GM12865 (cell line): Measurements from ENCODE around the gene LCN12.

Experiments used
- DNase-seq: peaks from one replicate; pipeline ENCODE4 v3.0.0; 2010; ENCODE audit warnings: low read depth
- H3K4me3 ChIP-seq: 2 replicates; pipeline ENCODE4 v1.5.1; 2011; ENCODE audit warnings: mild to moderate bottlenecking, low read depth, low read length, control low read depth
- TF ChIP-seq, protein P1 (sequence below): IDR thresholded peaks from 2 replicates; pipeline ENCODE4 v1.5.1; 2011; ENCODE audit warnings: low read length, control low read depth, low read depth, inconsistent platforms; ENCODE audit not compliant: insufficient read depth; ENCODE audit errors: missing control alignments

Gene LCN12

DNA sequence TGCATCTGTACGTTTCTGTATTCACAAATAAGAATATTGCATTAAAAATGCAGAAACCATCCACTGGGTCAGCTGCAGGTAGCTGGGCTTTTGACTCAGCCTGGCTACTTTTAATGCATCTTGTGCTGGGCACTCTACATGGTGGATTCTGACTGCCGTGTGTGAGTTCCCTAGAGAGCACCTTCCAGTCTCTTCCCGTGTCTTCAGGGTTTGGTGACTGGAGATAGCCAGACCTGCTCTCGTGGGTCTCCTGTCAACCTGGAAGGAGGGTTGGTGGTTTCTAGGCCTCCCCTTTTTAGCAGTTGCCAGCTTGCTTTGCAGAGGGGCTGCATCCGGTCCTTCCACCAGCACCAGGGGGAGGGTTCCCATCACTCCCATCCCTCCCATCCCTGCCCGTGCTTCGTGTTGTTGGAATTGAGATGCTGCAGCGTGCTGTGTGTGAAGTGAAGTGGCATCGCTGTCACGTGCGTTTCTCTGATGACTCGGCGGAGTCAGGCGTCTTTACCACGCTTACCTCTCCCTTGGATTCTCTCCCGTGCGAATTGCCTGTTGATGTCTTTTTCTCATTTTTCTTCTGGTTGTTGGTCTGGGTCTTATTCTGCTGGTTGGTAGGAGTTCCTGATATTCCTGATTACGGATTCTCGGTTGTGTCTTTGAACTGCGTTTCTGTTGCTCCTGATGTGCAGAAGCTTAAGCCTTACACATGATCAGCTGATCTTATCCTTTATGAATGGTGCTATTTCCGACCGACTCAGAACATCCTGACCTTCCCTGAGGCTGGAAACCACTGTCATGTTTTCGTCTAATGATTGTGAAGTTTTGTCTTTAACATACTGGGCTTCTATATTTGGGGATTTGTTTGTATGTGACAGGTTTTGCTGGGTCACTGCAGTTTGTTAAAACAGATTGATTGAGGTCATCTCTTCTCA, 24.5 kb upstream of the LCN12 start:
- H3K4me3 ChIP-seq: no peak overlapping the region
- DNase-seq: no peak
- TF ChIP-seq, protein P1, sequence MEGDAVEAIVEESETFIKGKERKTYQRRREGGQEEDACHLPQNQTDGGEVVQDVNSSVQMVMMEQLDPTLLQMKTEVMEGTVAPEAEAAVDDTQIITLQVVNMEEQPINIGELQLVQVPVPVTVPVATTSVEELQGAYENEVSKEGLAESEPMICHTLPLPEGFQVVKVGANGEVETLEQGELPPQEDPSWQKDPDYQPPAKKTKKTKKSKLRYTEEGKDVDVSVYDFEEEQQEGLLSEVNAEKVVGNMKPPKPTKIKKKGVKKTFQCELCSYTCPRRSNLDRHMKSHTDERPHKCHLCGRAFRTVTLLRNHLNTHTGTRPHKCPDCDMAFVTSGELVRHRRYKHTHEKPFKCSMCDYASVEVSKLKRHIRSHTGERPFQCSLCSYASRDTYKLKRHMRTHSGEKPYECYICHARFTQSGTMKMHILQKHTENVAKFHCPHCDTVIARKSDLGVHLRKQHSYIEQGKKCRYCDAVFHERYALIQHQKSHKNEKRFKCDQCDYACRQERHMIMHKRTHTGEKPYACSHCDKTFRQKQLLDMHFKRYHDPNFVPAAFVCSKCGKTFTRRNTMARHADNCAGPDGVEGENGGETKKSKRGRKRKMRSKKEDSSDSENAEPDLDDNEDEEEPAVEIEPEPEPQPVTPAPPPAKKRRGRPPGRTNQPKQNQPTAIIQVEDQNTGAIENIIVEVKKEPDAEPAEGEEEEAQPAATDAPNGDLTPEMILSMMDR: no peak

DNA sequence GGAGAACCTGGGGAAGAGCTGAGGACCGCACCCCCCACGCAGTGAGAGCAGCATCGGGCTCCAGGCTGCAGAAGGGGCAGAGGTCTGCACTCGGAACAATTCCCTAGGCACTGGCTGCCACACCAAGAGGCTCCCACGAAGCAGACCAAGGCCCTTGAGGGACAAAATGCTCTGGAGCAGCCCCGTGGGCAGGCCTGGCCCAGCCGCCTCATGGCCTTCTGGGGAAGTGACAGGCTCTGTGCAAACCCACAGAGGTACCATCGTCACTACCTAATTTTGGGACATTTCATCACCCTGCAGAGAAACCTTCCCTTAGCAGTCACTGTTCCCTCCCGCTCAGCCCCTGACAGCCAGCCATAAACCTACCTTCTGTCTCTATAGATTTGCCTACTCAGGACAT, 23.5 kb upstream of the LCN12 start:
- TF ChIP-seq, protein P1: no peak
- DNase-seq: no peak
- H3K4me3 ChIP-seq: no peak overlapping the region

DNA sequence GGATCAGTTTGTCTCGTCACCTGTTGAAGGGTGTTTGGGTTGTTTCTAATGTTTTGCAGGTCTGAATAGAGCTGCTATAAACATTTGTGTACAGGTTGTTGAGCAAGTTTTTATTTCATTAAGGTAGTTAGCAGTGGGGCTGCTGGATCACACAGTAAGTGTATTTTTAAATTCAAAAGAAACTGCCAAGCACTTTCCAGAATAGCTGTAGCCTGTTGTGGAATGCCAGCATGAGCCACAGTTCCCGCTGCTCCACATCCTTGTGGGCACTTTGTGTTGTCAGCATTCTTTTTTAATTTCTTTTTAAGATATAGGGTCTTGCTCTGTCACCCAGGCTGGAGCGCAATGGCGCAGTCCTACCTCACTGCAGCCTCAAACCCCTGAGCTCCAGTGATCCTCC, 22.1 kb upstream of the LCN12 start:
- no peak overlapping the region for H3K4me3 ChIP-seq
- TF ChIP-seq, protein P1: no peak
- no peak for DNase-seq

GRCh38 chr9:136931611-136932130, 20.4 kb upstream of the LCN12 start:
- DNase-seq: no peak
- H3K4me3 ChIP-seq: no peak overlapping the region
- TF ChIP-seq, protein P1: no peak

DNA sequence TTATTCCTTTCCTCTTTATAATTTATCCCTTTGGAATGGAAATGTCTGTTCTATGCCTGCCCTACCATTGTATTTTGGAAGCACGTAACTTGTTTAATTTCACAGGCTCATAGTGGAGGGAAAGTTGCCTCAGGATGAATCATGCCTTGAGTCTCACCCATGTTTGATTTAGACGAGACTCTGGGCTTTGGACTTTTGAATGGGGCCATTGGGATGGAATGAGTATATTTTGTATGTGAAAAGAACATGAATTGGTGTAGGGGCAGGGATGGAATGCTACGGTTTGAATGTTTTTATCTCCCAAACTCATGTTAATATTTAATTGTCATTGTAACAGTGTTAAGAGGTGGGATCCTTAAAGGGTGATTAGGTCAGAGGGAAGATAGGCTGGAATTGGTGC, 17.8 kb upstream of the LCN12 start:
- TF ChIP-seq, protein P1: no peak
- H3K4me3 ChIP-seq: no peak overlapping the region
- DNase-seq: no peak

DNA sequence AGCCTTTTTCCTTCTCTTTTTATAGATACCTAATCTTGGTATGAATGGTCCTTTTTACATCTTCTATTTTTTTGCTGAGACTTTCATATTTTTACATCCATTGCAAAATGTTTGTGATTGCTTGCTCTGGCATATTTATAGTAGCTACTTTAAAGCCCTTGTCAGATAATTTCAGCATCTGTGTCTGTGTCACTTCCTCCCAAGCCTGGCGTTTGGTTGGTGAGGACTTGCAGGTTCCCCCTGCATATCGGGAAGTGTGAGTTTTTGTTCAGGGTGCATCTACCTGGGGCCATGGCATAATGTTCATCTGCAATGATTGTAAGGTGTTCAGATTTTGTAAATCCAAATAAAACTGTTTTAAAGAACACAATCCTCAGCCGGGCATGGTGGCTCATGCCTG, 16.4 kb upstream of the LCN12 start:
- DNase-seq: no peak
- TF ChIP-seq, protein P1: no peak

More for the DNA sequence above, 16.4 kb upstream of the LCN12 start:
- no peak overlapping the region for H3K4me3 ChIP-seq
